ENCODE measurements around the gene DDAH1.

GRCh38 chr1:85421179-85421578, 43.8 kb downstream of the DDAH1 start:
- no peak for TF ChIP-seq CTCF (conservative IDR thresholded peaks at IDR 0.05)
- no peak for TF ChIP-seq ZFX (IDR thresholded peaks at IDR 0.05)
